ENCODE data around the gene KRTAP10-5.
"Not testable (repeated sequence)": the region's sequence is repeated elsewhere in the genome, so short reads cannot be mapped to it uniquely, and the experiment has no call there.

KRTAP10-5 gene

GRCh38 chr21:44610157-44610843 is 29.9 kb upstream of the KRTAP10-5 start:
- DNase-seq: not testable (repeated sequence)

- no peak for DNase-seq
These were observed 28.8 kb upstream of the KRTAP10-5 start for GRCh38 chr21:44609193-44609592.

DNA sequence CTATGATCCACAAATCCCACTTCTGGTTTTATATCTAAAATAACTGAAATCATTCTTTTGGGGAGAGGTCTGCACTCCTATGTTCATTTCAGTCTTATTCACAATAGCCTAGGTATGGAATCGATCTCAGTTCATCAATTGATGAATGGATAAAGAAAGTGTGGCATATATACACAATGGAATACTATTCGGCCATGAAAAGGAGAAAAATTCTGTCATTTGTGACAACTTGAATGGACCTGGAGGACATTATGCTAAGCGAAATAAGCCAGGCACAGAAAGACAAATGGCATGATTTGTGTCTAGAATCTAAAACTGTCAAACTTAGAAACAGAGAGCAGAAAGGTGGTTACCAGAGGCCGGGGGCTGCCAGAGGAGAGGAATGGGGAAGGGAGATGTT is 26.1 kb upstream of the KRTAP10-5 start:
- no peak for DNase-seq

DNA sequence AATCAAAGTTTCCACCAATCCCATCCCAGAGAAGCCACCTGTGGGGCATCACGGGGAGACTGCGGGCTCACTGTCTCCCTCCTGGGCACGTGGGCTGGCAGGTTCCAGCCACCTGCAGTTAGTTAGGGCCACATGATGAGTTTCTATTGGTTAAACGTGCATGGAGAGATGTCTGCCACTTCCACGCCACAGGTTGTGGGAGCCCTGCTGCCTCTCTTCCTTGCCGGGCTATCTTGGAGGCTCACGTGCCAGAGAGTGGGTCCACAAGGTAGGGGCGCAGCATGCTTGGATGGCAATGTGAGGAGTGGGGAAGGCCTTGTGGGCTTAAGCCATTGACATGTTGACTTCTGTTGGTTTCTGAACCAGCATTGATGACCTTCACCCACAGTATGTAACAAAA is 23.5 kb upstream of the KRTAP10-5 start:
- DNase-seq: no peak

GRCh38 chr21:44603109-44603875 is 22.9 kb upstream of the KRTAP10-5 start:
- no peak for DNase-seq

- no peak for DNase-seq
These were observed 22.1 kb upstream of the KRTAP10-5 start for GRCh38 chr21:44602463-44602850.

GRCh38 chr21:44601596-44602462 is 21.4 kb upstream of the KRTAP10-5 start:
- DNase-seq: no peak

GRCh38 chr21:44601091-44601490 is 20.7 kb upstream of the KRTAP10-5 start:
- not testable (repeated sequence) for DNase-seq

GRCh38 chr21:44600118-44600978 is 19.9 kb upstream of the KRTAP10-5 start, which contains the start of gene KRTAP10-7:
TSS of gene KRTAP10-7 (plus strand) at chr21:44600597. CDS start at chr21:44600622, 25 bp downstream.
- not testable (repeated sequence) for DNase-seq

DNA sequence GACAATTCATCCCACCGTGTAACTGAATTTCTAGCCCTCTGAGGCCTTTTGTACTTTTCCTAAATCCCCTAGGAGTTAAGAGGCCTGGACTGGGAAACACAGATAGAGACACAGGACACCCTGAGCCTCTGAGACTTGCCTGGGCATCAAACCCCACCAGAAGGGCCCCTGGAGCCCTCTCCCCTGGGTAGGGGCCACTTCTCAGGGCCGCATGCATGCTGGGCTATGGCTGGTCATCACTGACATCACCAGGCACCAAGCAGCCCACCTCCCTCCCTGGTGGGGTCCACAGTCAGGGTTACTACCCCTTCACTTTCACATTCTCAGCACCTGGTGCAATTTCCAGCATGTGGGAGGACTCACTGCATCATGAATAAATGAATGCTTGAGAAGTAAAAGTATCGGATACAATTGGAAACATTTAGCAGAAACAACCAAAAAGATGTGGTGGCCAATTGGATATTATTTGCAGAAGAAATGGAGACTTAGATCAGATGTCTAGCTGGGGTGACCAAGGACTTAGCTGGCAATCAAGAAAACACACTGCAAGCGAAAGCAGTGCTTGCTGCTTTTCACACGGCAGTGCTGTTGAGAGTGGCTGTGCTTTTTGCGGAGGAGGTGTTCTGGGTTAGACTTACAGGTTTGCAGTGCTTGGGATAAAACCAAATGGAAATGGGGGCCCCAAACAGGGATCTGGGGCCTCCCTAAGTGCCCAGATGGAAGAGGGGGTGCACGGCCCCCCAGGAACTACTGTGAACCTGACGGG is 19.0 kb upstream of the KRTAP10-5 start:
- DNase-seq: no peak

DNA sequence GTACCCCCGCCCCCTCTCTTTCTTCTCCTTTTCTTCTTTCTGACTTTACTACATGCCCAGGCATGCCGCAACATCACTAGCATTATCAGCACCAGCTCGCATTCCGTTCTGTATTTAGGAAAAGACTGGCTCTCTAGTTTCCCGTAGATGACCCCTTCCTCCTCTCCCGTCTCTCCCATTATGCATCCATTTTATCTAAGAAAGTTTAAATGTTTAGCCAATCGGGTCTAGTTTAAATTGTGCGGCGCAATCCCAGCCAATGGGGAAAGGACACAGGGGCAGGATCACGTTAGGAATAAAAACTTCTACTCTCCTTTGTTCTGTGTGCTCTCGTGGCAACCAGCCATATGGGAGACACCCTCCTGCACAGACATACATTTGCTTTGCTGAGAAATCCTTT is 17.7 kb upstream of the KRTAP10-5 start:
- DNase-seq: no peak

GRCh38 chr21:44596068-44596725 is 15.8 kb upstream of the KRTAP10-5 start:
- DNase-seq: no peak

DNA sequence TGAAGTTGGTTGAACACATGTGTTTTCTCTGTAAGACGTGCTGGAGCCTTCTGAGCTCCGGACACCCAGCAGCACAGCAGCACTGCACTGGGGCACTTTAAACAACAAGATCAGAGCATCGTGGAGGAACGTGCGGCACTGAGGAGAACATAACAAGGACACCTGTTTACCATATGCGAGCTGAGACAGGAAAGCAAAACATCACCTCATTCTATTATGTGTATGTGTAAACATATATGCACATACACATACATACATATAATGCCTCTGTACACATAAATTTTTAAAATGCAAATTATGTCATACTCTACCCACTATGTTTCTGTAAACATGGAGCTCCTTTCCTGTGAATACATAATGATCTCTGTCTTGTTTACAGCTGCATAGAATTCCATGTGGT is 15.1 kb upstream of the KRTAP10-5 start:
- no peak for DNase-seq

DNA sequence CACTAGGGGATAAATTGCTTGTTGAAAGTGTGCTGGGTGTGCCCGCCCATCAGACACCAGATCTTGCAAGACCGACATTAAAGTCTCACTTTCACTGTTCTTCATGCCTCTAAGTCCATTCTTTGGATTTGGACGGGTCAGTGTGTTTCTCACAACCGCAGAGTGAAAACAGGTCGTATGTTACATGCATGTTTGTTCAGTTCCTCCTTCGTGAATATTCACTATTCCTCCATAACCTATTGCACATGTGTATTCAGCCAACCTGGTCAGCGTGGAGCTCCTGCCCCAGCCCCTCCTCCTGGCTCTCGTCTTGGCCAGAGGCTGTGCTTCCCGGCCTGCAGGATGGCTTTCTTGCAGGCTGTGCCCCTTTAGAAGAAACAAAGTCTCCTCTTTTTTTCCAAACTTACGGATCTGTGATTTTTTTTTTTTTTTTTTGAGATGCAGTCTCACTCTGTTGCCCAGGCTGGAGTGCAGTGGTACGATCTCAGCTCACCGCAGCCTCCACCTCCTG is 14.1 kb upstream of the KRTAP10-5 start:
- DNase-seq: no peak

DNA sequence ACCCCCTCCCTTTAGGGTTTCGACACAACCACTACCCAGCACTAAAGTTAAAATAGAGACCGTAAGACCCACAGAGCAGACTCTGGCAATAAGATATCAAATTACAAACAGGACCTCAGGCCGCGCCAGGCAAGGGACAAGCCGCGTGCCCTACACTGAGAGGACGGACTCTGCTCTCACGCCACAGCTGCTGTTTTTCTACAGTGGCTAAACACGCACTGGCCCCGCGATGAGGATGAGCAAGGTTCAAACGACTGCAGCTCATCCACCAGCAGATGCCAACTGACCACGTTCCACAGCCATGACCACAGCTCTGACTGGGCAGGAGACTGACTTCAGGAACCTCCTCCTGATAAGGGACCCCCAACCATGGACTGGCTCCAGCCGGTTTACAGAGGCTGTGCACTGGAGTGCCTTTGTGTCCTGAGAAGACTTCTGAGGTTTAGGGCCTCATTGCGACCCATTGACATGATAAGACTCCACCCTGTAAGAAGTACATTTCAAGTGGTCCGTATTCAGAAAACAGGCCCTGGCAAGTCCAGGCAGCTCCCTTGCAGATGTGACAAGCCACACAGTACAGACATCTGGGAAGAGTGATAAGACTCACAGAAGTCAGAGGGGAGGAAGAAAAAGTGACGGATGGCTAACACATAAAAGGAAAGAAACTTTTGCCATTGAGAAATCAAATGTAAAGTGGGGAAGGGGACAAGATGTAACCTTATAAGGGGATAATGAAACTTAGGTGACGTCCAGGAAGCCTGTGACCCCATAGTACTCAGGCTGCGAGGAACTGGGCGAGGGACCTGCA is 13.4 kb upstream of the KRTAP10-5 start:
- DNase-seq: peak; percentile 20

DNA sequence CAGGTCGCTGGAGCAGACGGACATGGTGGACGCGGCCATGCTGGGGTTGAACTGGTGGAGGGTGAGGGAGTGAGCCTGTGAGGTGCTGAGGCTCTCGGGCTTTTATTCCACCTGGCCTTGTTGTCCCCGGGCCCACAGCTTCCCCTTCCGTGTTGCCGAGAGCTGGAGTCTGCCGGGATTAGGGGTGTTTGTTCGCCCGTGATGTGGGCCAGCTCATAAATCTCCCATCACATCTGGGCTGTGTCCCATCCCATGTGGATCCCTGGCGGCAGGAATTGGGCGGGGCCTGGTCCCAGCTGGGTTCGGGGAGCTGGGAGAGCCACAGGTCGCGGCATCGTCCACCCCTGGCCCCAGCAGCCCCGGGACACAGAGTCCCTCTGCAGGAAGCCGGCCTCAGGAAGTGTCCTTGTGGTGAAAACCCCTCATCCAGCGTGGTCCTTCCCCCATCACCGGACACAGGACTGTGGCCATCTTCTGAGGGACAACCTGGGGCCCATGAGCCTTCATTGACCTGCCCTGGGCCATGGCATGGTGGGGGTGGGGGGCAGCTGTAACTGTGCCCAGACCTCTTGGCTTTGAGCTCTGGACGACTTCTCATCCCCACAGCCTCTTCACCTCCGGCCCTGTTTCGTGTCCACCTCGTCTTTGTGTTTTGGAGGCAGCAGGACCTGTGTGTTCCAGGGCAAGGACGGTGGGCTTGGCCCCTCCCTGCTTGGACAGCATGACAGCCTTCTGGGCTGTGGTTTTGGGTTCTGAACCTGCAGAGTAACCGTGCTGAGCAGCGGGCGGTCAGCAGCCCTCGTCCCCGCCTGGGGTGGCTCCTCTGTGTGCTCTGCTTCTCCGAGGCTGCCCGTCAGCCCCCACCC is 12.3 kb upstream of the KRTAP10-5 start, which contains the start of gene KRTAP10-6:
TSS of gene KRTAP10-6 (minus strand) at position 60 of the 866 bp plus-strand sequence. CDS start at position 39, 21 bp downstream.
- no peak for DNase-seq

- DNase-seq: not testable (repeated sequence)
These were observed 11.4 kb upstream of the KRTAP10-5 start for GRCh38 chr21:44591801-44592130.

DNA sequence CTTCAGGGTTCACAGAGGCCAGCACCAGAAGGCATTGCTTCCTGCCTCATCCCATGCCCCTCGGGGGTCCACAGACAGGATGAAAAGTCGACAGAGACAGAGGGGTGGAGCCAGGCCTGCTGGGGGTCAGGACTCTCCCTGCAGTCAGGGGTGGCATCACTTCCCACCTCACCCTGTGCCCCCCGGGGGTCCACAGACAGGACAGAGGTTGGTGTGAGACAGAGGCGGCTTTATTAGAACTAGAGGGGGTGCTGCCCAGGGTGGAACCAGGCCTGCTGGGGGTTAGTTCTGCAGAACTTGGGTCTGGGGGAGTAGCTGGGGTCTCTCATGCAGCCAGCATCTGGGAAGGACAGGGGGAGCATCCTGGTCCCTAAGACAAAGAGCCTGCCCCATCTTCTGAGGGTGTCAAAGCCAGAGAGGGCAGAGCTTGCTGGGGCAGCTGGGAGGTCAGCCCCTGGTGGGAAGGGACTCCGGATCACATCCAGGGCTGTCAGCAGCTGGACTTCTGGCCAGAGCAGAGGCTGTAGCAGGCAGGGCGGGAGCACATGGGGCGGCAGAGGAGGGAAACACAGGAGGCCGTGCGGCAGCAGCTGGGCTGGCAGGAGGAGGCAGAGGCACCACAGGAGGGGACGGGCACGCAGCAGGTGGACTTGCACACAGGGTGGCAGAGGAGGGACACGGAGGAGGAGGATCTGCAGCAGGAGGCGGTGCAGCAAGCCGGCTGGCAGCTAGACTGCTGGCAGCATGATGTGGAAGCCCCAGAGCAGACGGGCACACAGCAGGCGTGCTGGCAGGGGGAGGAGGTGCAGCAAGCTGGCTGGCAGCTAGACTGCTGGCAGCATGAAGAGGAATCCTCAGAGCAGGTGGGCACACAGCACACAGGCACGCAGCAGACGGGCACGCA is 10.7 kb upstream of the KRTAP10-5 start:
- not testable (repeated sequence) for DNase-seq
